Parathyroid adenoma (tissue), 2 donors: Measurements from ENCODE around the gene BBS9.

Experiments
- H2AFZ ChIP-seq: fragments of 300-600 bp; sonication (generic); one replicate; pipeline ENCODE4 v1.7.0; 2017; ENCODE audit warnings: antibody characterized with exemption, mild to moderate bottlenecking
- H3K27ac ChIP-seq: fragments of 300-600 bp; sonication (generic); one replicate; pipeline ENCODE4 v1.7.0; 2017
- H3K27me3 ChIP-seq: fragments of 300-600 bp; sonication (generic); one replicate; pipeline ENCODE4 v1.7.0; 2017; ENCODE audit warnings: low read length; ENCODE audit not compliant: control insufficient read depth, insufficient read depth
- H3K36me3 ChIP-seq: fragments of 300-600 bp; sonication (generic); one replicate; pipeline ENCODE4 v1.7.0; 2017; ENCODE audit warnings: low read length; ENCODE audit not compliant: control insufficient read depth, insufficient read depth
- H3K4me1 ChIP-seq: fragments of 300-600 bp; sonication (generic); one replicate; pipeline ENCODE4 v1.7.0; 2017; ENCODE audit warnings: control low read depth
- H3K4me2 ChIP-seq: fragments of 300-600 bp; sonication (generic); one replicate; pipeline ENCODE4 v1.7.0; 2017; ENCODE audit warnings: low read length
- H3K4me3 ChIP-seq: fragments of 300-600 bp; sonication (generic); one replicate; pipeline ENCODE4 v1.7.0; 2017; ENCODE audit warnings: low read depth, low read length
- H3K79me2 ChIP-seq: fragments of 300-600 bp; sonication (generic); one replicate; pipeline ENCODE4 v1.7.0; 2017; ENCODE audit warnings: control low read depth
- H3K9ac ChIP-seq: fragments of 300-600 bp; sonication (generic); one replicate; pipeline ENCODE4 v1.7.0; 2017; ENCODE audit warnings: mild to moderate bottlenecking
- H3K9me3 ChIP-seq: fragments of 300-600 bp; sonication (generic); one replicate; pipeline ENCODE4 v1.7.0; 2017; ENCODE audit warnings: low read length; ENCODE audit not compliant: control insufficient read depth
- TF ChIP-seq, protein P1 (sequence below): fragments of 300-600 bp; sonication (generic); IDR thresholded peaks from one replicate; pipeline ENCODE4 v1.7.0; 2017; ENCODE audit warnings: antibody characterized with exemption, mild to moderate bottlenecking
- donor health status: primary hyperparathyroidism.

Gene BBS9

DNA sequence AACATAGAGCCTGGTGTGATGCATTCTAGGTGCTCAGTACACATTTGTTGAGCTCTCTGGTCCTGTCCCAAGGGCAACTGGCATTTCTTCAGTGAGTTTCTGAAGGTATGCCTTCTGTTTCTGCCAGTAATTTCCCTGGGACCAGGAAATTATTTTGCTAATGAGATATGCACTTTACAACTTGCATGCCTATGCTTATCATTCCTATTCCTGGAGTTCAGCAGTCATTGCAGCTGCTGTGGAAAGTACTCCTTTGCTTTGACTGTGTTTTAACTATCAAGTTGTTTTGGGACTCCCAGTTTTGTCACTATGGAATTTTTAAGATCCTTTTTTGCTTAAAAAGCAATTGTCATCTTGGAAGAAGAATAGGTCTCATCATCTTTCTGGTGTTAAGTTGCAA, 283.0 kb downstream of the BBS9 start:
- Histone ChIP-seq H3K9me3 (no peaks in the 10 kb centered on the region), H3K4me1 (no peaks in the 10 kb centered on the region), H3K27me3 (no peaks in the 10 kb centered on the region), H3K4me2 (no peak overlapping the region), H3K79me2 (no peaks in the 10 kb centered on the region), H3K27ac (no peak overlapping the region), H3K4me3 (no peak overlapping the region), H2AFZ (no peak overlapping the region), H3K9ac (no peak overlapping the region), H3K36me3 (no peaks in the 10 kb centered on the region)
- TF ChIP-seq, protein P1, sequence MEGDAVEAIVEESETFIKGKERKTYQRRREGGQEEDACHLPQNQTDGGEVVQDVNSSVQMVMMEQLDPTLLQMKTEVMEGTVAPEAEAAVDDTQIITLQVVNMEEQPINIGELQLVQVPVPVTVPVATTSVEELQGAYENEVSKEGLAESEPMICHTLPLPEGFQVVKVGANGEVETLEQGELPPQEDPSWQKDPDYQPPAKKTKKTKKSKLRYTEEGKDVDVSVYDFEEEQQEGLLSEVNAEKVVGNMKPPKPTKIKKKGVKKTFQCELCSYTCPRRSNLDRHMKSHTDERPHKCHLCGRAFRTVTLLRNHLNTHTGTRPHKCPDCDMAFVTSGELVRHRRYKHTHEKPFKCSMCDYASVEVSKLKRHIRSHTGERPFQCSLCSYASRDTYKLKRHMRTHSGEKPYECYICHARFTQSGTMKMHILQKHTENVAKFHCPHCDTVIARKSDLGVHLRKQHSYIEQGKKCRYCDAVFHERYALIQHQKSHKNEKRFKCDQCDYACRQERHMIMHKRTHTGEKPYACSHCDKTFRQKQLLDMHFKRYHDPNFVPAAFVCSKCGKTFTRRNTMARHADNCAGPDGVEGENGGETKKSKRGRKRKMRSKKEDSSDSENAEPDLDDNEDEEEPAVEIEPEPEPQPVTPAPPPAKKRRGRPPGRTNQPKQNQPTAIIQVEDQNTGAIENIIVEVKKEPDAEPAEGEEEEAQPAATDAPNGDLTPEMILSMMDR, result no peak

DNA sequence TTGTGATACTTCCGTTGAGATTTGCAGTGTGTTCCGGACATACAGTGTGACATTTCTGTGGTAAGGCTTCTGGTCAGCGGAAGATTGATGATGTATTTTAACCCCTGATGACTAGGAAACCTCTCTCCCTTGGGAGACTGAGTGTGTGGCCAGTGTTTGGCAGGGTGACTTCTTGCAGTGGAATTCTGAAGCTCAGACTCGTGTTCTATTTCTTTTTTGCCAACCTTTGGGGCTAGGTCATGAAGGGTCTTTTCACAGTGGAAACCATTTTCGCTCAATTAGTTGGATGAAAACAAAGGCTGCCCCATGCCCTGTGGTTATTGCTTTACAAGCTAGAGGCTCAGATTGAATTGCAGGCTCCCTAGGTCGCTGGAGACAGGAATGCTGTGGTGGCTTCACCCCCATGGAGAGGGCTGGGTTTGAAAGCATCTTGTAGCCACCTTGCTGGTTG, 288.9 kb downstream of the BBS9 start:
- Histone ChIP-seq H3K36me3 (no peaks in the 10 kb centered on the region), H3K9ac (no peak overlapping the region), H2AFZ (no peak overlapping the region), H3K27ac (no peak overlapping the region), H3K4me2 (no peak overlapping the region), H3K27me3 (no peaks in the 10 kb centered on the region), H3K79me2 (no peaks in the 10 kb centered on the region), H3K9me3 (no peaks in the 10 kb centered on the region), H3K4me3 (no peak overlapping the region), H3K4me1 (no peaks in the 10 kb centered on the region)
- TF ChIP-seq, protein P1, result no peak

DNA sequence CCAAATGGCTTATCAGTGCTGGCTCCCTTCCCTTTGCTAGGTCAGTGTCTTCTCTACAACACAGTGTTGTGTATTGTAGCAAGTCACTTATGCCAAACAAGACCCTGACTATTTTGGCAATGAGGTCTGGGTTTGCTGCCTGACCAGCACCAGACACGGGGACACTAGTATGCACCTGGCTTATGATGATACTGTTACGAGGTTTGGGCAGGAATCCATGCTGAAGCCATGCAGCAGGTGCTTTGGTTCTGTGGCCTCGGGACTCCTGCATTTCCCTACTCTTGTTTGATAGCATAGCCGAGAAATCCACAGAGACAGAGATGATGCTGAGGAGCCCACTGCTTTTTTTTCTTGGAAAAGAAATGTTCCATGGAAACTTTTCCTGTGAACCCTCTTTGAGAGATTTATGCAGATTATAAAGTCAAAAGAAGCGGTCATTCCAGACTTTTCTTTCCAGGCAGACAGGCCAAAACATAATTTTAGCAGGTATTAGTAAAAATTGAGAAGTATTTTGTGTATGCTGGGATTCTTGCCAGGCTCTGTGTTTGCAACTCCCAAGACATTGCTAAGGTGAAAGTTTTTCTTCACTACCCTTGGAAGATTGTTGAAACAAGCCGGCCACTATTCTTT, 291.1 kb downstream of the BBS9 start:
- H3K36me3 ChIP-seq, result no peaks in the 10 kb centered on the region
- H3K27me3 ChIP-seq, result no peaks in the 10 kb centered on the region
- H3K27ac ChIP-seq, result no peak overlapping the region
- H3K9me3 ChIP-seq, result no peaks in the 10 kb centered on the region
- H3K79me2 ChIP-seq, result no peaks in the 10 kb centered on the region
- no peak overlapping the region for H3K4me3 ChIP-seq
- H3K4me2 ChIP-seq, result no peak overlapping the region
- no peak overlapping the region for H2AFZ ChIP-seq
- no peaks in the 10 kb centered on the region for H3K4me1 ChIP-seq
- TF ChIP-seq, protein P1, result no peak
- no peak overlapping the region for H3K9ac ChIP-seq

DNA sequence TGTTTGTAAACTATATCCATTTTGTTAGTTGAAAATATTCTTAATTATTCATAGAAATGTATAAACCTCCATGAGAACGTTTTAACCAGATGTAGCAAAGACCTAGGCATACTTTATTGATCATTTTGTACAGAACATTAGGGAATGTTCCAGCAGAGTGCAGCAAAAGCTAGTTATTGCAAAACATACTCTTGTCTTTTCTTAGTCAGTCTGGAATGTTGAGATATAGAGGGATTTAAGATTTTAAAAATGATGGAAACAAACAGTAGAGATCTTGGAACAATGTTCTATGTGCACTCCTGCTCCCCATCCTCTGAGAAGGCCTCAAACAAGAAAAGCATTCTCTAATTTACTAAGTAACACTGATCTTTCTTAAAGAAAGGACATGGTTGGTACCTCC, 292.1 kb downstream of the BBS9 start:
- TF ChIP-seq, protein P1, result no peak
- no peaks in the 10 kb centered on the region for H3K4me1 ChIP-seq
- H2AFZ ChIP-seq, result no peak overlapping the region
- no peak overlapping the region for H3K4me3 ChIP-seq
- H3K9me3 ChIP-seq, result no peaks in the 10 kb centered on the region
- H3K36me3 ChIP-seq, result no peaks in the 10 kb centered on the region
- no peak overlapping the region for H3K4me2 ChIP-seq
- H3K9ac ChIP-seq, result no peak overlapping the region
- H3K79me2 ChIP-seq, result no peaks in the 10 kb centered on the region
- H3K27me3 ChIP-seq, result no peaks in the 10 kb centered on the region
- no peak overlapping the region for H3K27ac ChIP-seq

DNA sequence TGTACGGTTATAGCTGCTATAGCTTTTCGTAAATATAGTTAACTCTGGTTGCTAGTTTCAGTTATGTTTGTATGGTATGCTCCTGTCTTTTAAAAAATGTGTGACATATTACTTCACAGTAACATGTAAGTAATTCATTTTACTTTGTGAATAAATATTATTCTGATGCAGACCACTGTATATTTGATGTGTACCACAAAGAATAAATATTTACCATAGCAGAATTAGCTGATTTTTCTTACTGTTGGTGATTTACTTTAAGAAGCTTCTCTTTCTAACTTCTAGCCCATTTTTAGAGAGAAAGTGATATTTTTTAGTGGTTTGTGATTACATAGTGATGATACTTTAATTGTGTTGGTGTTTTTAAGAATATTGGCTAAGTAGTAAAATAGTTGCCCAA, 292.8 kb downstream of the BBS9 start:
- TF ChIP-seq, protein P1, result no peak
- Histone ChIP-seq H3K4me3 (no peak overlapping the region), H3K4me2 (no peak overlapping the region), H3K9me3 (no peaks in the 10 kb centered on the region), H3K79me2 (no peaks in the 10 kb centered on the region), H3K36me3 (no peaks in the 10 kb centered on the region), H2AFZ (no peak overlapping the region), H3K27me3 (no peaks in the 10 kb centered on the region), H3K27ac (no peak overlapping the region), H3K4me1 (no peaks in the 10 kb centered on the region), H3K9ac (no peak overlapping the region)
